ENCODE data around the gene EXOC6B. TPM values are rescaled to one million over a fixed set of nuclear protein-coding genes. Genes with fewer than 3 reads are reported as not detected.

Gene EXOC6B
- total and polyA plus RNA-seq, 10 of the 15 experiments (the other 5 are each of a cell fraction or from before 2014, with no cell fraction given): 0.23 to 2.2 (median 1.2) TPM

DNA sequence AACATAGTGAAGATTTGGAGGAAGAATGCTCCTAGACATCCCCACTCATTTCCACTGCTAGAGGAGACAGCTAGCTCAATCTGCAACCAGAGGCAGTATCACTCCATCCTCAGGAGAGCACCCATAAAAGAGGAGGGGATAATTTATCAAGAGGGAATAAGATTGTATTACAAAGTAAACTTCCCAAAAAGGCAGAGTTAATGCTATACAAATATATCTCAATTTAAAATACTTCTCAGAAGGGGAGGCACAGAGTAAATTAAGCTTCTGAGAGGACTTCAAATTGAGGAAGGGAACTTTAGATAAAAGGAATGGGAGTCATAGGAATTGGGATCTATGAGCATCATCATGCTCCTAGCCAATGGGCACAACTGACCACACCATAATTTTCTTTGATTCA, 29.1 kb downstream of the EXOC6B start (continued):
- TF ChIP-seq ZNF217 (IDR thresholded peaks at IDR 0.05) (no peak), JUND (IDR thresholded peaks at IDR 0.05; ENCODE audit: low read depth, low read length) (no peak), TCF12 (IDR thresholded peaks at IDR 0.05; ENCODE audit: low read depth, low read length) (no peak), TCF3 (IDR thresholded peaks at IDR 0.05; ENCODE audit: borderline replicate concordance, insufficient read depth, low read depth, low read length) (no peak)

DNA sequence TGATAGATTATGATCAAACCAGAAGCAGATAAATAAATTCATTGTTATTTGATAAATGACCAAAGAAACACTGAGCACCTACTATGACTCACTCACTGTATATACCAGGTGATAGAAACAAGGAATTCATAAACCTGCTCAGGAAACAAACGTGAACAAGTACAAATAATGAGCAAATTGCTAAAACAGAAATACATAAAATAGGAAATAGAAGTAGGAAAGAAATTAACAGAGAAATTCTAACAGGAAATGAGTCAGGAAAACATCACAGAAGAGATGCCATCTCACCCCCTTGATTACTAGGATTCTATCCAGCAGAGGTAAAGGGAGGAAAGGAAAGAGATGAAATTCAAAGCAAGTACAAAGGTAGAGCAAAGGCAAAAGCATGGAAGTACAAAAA, 31.3 kb downstream of the EXOC6B start:
- intact Hi-C loops (cut with micrococcal nuclease; ENCODE audit: unreplicated experiment): no loop called here
- TF ChIP-seq RBBP5 (conservative IDR thresholded peaks at IDR 0.05) (no peak), BCL11A (IDR thresholded peaks at IDR 0.05; ENCODE audit: low read depth, low read length) (no peak), TAF1 (IDR thresholded peaks at IDR 0.05; ENCODE audit: borderline replicate concordance, low read depth, low read length) (no peak), PAX5 (IDR thresholded peaks at IDR 0.05; ENCODE audit: borderline replicate concordance, low read depth, low read length) (no peak), BRCA1 (IDR thresholded peaks at IDR 0.05; ENCODE audit: low read depth, low read length) (no peak), BACH1 (IDR thresholded peaks at IDR 0.05; ENCODE audit: borderline replicate concordance) (no peak), MYC (IDR thresholded peaks at IDR 0.05; ENCODE audit: insufficient read depth, insufficient read length, insufficient replicate concordance, low read length, severe bottlenecking) (no peak), TBL1XR1 (IDR thresholded peaks at IDR 0.05; ENCODE audit: low read depth, low read length) (no peak), CHD4 (IDR thresholded peaks at IDR 0.05) (no peak), CBX5 (IDR thresholded peaks at IDR 0.05; ENCODE audit: low read depth) (no peak), SMC3 (IDR thresholded peaks at IDR 0.05; ENCODE audit: borderline replicate concordance, low read length) (no peak), MEF2B (IDR thresholded peaks at IDR 0.05; ENCODE audit: partially characterized antibody, poor library complexity, severe bottlenecking) (no peak), LARP7 (IDR thresholded peaks at IDR 0.05) (no peak), ESRRA (IDR thresholded peaks at IDR 0.05; ENCODE audit: low read length) (no peak), SPI1 (IDR thresholded peaks at IDR 0.05; ENCODE audit: borderline replicate concordance, insufficient read depth, low read depth, low read length) (no peak)
- TF ChIP-seq, protein P1, sequence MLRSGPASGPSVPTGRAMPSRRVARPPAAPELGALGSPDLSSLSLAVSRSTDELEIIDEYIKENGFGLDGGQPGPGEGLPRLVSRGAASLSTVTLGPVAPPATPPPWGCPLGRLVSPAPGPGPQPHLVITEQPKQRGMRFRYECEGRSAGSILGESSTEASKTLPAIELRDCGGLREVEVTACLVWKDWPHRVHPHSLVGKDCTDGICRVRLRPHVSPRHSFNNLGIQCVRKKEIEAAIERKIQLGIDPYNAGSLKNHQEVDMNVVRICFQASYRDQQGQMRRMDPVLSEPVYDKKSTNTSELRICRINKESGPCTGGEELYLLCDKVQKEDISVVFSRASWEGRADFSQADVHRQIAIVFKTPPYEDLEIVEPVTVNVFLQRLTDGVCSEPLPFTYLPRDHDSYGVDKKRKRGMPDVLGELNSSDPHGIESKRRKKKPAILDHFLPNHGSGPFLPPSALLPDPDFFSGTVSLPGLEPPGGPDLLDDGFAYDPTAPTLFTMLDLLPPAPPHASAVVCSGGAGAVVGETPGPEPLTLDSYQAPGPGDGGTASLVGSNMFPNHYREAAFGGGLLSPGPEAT (IDR thresholded peaks at IDR 0.05; ENCODE audit: low read depth): no peak
- TF ChIP-seq, protein P2, sequence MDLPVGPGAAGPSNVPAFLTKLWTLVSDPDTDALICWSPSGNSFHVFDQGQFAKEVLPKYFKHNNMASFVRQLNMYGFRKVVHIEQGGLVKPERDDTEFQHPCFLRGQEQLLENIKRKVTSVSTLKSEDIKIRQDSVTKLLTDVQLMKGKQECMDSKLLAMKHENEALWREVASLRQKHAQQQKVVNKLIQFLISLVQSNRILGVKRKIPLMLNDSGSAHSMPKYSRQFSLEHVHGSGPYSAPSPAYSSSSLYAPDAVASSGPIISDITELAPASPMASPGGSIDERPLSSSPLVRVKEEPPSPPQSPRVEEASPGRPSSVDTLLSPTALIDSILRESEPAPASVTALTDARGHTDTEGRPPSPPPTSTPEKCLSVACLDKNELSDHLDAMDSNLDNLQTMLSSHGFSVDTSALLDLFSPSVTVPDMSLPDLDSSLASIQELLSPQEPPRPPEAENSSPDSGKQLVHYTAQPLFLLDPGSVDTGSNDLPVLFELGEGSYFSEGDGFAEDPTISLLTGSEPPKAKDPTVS (IDR thresholded peaks at IDR 0.05; ENCODE audit: low read depth, low read length): no peak

More for the DNA sequence above, 31.3 kb downstream of the EXOC6B start:
- Histone ChIP-seq H3K27me3 (replicated peaks in 1 of 2; ENCODE audit: control insufficient read depth in 2 of 2, insufficient read depth in 2 of 2, low read length in 1 of 2) (no peaks in the 10 kb centered on the region), H3K27ac (ENCODE audit: control insufficient read depth, insufficient read depth) (no peak overlapping the region), H3K36me3 (ENCODE audit: control insufficient read depth in 2 of 2, insufficient read depth in 2 of 2, low read length in 1 of 2) (no peaks in the 10 kb centered on the region), H4K20me1 (ENCODE audit: control insufficient read depth, insufficient read depth) (no peaks in the 10 kb centered on the region), H3K9me3 (replicated peaks; ENCODE audit: control insufficient read depth, insufficient read depth, low read length) (no peaks in the 10 kb centered on the region), H3K4me3 (no peak overlapping the region), H3K4me1 (ENCODE audit: control insufficient read depth, insufficient read depth, low read length) (no peaks in the 10 kb centered on the region), H2AFZ (ENCODE audit: control insufficient read depth, low read depth, low read length) (no peak overlapping the region), H3K9ac (ENCODE audit: control insufficient read depth, insufficient read depth, low read length) (no peak overlapping the region), H3K79me2 (ENCODE audit: control insufficient read depth, insufficient read depth, low read length) (no peaks in the 10 kb centered on the region), H3K4me2 (ENCODE audit: control insufficient read depth, insufficient read depth) (no peak overlapping the region)
- ChIA-PET RAD21 (ENCODE audit: unreplicated experiment) (no interaction called here), POLR2A (no interaction called here), CTCF (interaction anchor here (1.0 to 1.6 kb wide), 3 partner anchors 35 to 70 kb away, joined by 3 to 4 read pairs (median 3); no protein-coding TSS in a partner anchor), SMC1A (ENCODE audit: uncharacterized antibody, unreplicated experiment) (no interaction called here)
- DNase-seq (ENCODE audit: low read depth, low spot score) (no peak), FAIRE-seq (no peak), ATAC-seq (no peak)
- 0% methylated on average over 1 of the region's 1 CpG for WGBS (ENCODE audit: insufficient coverage, insufficient replicate concordance, low lambda C conversion rate, missing lambda C conversion rate)
- in situ Hi-C loops (cut with MboI): no loop called here
- no TSS peak for BruUV-seq (replicated peaks)

Measured in GM12878 (cell line).